HEK293 (cell line): ENCODE results near the gene EPS8.
"Not testable (repeated sequence)": the region's sequence is repeated elsewhere in the genome, so short reads cannot be mapped to it uniquely, and the experiment has no call there.

Experiments
- CTCF ChIA-PET: fragments of 350-600 bp; formaldehyde crosslinking; extraction: SDS; loops from one replicate; lab custom pipeline; 2021; ENCODE audit warnings: antibody characterized with exemption; lab: Yijun Ruan, JAX
- POLR2A ChIA-PET: fragments of 300-600 bp; formaldehyde crosslinking; extraction: SDS; loops from one replicate; lab custom pipeline; 2020; ENCODE audit warnings: antibody characterized with exemption, inconsistent platforms; lab: Yijun Ruan, JAX
- H3K27ac ChIP-seq: fragments of 200-500 bp; sonication (Bioruptor generic); 2 replicates; pipeline ENCODE4 v1.5.1; 2014; ENCODE audit warnings: low read depth, low read length, control low read depth, inconsistent platforms; ENCODE audit errors: extremely low read depth
- H3K36me3 ChIP-seq, 2 experiments: fragments of 200-500 bp in 1 of 2; sonication (Bioruptor generic) in 1 of 2; 1 replicate in 1 of 2; 2 replicates in 1 of 2; pipeline ENCODE4 v1.5.1; 2014 to 2017; ENCODE audit warnings: inconsistent platforms in 2 of 2, low read length in 2 of 2; ENCODE audit not compliant: control insufficient read depth in 2 of 2, insufficient read depth in 1 of 2
- H3K4me1 ChIP-seq: fragments of 200-500 bp; sonication (Bioruptor generic); 2 replicates; pipeline ENCODE4 v1.5.1; 2014; ENCODE audit warnings: mild to moderate bottlenecking, low read length, inconsistent platforms; ENCODE audit not compliant: control insufficient read depth, insufficient read depth
- H3K4me3 ChIP-seq: 2 replicates; pipeline ENCODE4 v1.5.1; 2011; ENCODE audit warnings: low read depth, mild to moderate bottlenecking, control low read depth, low read length, moderate library complexity
- H3K9me3 ChIP-seq: fragments of 200-500 bp; sonication (Bioruptor generic); 2 replicates; pipeline ENCODE4 v1.5.1; 2014; ENCODE audit warnings: low read depth, low read length, inconsistent platforms; ENCODE audit not compliant: control insufficient read depth, insufficient read depth
- GFI1B ChIP-seq: fragments of 450-650 bp; formaldehyde crosslinking; IDR thresholded peaks from 2 replicates; pipeline ENCODE4 v1.5.1; 2016; ENCODE audit warnings: missing biosample characterization, missing genetic modification characterization
- KLF7 ChIP-seq: fragments of 450-650 bp; formaldehyde crosslinking; IDR thresholded peaks from 2 replicates; pipeline ENCODE4 v1.5.1; 2016; ENCODE audit warnings: missing biosample characterization, missing genetic modification characterization, borderline replicate concordance
- SCRT2 ChIP-seq: fragments of 450-650 bp; formaldehyde crosslinking; IDR thresholded peaks from 2 replicates; pipeline ENCODE4 v1.5.1; 2016; ENCODE audit warnings: missing biosample characterization, missing genetic modification characterization
- SETDB1 ChIP-seq: IDR thresholded peaks from one replicate; pipeline ENCODE4 v1.6.1; 2017; ENCODE audit warnings: mild to moderate bottlenecking, low read length, moderate library complexity, mixed read lengths; ENCODE audit not compliant: insufficient read length
- ZBTB1 ChIP-seq: fragments of 450-650 bp; formaldehyde crosslinking; IDR thresholded peaks from 2 replicates; pipeline ENCODE4 v1.5.1; 2016; ENCODE audit warnings: missing biosample characterization, missing genetic modification characterization
- ZBTB48 ChIP-seq: fragments of 450-650 bp; formaldehyde crosslinking; IDR thresholded peaks from 2 replicates; pipeline ENCODE4 v1.5.1; 2016; ENCODE audit warnings: missing biosample characterization, missing genetic modification characterization
- ZBTB8A ChIP-seq: fragments of 450-650 bp; formaldehyde crosslinking; IDR thresholded peaks from 2 replicates; pipeline ENCODE4 v1.5.1; 2016; ENCODE audit warnings: missing biosample characterization, missing genetic modification characterization
- ZEB2 ChIP-seq: fragments of 450-650 bp; formaldehyde crosslinking; IDR thresholded peaks from 2 replicates; pipeline ENCODE4 v1.5.1; 2016; ENCODE audit warnings: missing biosample characterization, missing genetic modification characterization
- ZNF10 ChIP-seq: fragments of 450-650 bp; formaldehyde crosslinking; IDR thresholded peaks from 2 replicates; pipeline ENCODE4 v1.5.1; 2017; ENCODE audit warnings: missing biosample characterization, missing genetic modification characterization
- ZNF138 ChIP-seq: fragments of 450-650 bp; formaldehyde crosslinking; IDR thresholded peaks from 2 replicates; pipeline ENCODE4 v1.5.1; 2016; ENCODE audit warnings: missing biosample characterization, missing genetic modification characterization, borderline replicate concordance
- ZNF19 ChIP-seq: fragments of 450-650 bp; formaldehyde crosslinking; IDR thresholded peaks from 2 replicates; pipeline ENCODE4; 2016; ENCODE audit warnings: missing biosample characterization, missing genetic modification characterization, low read depth
- ZNF335 ChIP-seq: fragments of 450-650 bp; formaldehyde crosslinking; conservative IDR thresholded peaks from 2 replicates; pipeline ENCODE4 v1.5.1; 2016; ENCODE audit warnings: missing biosample characterization, missing genetic modification characterization
- ZNF341 ChIP-seq: fragments of 450-650 bp; formaldehyde crosslinking; IDR thresholded peaks from 2 replicates; pipeline ENCODE4; 2016; ENCODE audit warnings: low read depth, missing biosample characterization, missing genetic modification characterization
- ZNF596 ChIP-seq: fragments of 450-650 bp; IDR thresholded peaks from 2 replicates; pipeline ENCODE4 v1.5.0; 2018; ENCODE audit warnings: missing biosample characterization, mild to moderate bottlenecking, missing genetic modification characterization, moderate library complexity
- ZNF600 ChIP-seq: fragments of 450-650 bp; formaldehyde crosslinking; IDR thresholded peaks from 2 replicates; pipeline ENCODE4 v1.5.1; 2016; ENCODE audit warnings: missing biosample characterization, missing genetic modification characterization
- ZNF747 ChIP-seq: fragments of 450-650 bp; formaldehyde crosslinking; IDR thresholded peaks from 2 replicates; pipeline ENCODE4 v1.5.1; 2016; ENCODE audit warnings: missing biosample characterization, missing genetic modification characterization
- ZNF843 ChIP-seq: fragments of 450-650 bp; formaldehyde crosslinking; IDR thresholded peaks from 2 replicates; pipeline ENCODE4 v1.5.1; 2016; ENCODE audit warnings: missing biosample characterization, missing genetic modification characterization
- TF ChIP-seq, protein P1 (sequence below): fragments of 450-650 bp; formaldehyde crosslinking; IDR thresholded peaks from 2 replicates; pipeline ENCODE4 v1.5.0; 2017; ENCODE audit warnings: missing biosample characterization, missing genetic modification characterization, borderline replicate concordance

Gene EPS8

GRCh38 chr12:15769586-15769985 lies 19.6 kb downstream of the EPS8 start:
- Histone ChIP-seq H3K4me1 (0 out of 2 replicates have a peak, but pooled peaks cover 2% of the 10 kb centered on the region), H3K27ac (no peak overlapping the region)
- CTCF ChIA-PET: interaction anchor here (0.6 kb wide), 1 partner anchor 23 kb away, joined by 3 read pairs; no protein-coding TSS in a partner anchor
- TF ChIP-seq SETDB1: no peak
- TF ChIP-seq KLF7 (tag by site-specific recombination): no peak
- TF ChIP-seq, protein P1, sequence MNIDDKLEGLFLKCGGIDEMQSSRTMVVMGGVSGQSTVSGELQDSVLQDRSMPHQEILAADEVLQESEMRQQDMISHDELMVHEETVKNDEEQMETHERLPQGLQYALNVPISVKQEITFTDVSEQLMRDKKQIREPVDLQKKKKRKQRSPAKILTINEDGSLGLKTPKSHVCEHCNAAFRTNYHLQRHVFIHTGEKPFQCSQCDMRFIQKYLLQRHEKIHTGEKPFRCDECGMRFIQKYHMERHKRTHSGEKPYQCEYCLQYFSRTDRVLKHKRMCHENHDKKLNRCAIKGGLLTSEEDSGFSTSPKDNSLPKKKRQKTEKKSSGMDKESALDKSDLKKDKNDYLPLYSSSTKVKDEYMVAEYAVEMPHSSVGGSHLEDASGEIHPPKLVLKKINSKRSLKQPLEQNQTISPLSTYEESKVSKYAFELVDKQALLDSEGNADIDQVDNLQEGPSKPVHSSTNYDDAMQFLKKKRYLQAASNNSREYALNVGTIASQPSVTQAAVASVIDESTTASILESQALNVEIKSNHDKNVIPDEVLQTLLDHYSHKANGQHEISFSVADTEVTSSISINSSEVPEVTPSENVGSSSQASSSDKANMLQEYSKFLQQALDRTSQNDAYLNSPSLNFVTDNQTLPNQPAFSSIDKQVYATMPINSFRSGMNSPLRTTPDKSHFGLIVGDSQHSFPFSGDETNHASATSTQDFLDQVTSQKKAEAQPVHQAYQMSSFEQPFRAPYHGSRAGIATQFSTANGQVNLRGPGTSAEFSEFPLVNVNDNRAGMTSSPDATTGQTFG (tag by site-specific recombination): no peak
- TF ChIP-seq ZNF10: no peak
- no peak for TF ChIP-seq ZNF596
- no peak for TF ChIP-seq ZBTB1 (tag by site-specific recombination)
- no peak for TF ChIP-seq ZBTB8A (tag by site-specific recombination)
- no peak for TF ChIP-seq ZNF600 (tag by site-specific recombination)
- no peak for TF ChIP-seq ZEB2 (tag by site-specific recombination)
- no peak for TF ChIP-seq ZNF19 (tag by site-specific recombination)
- TF ChIP-seq SCRT2 (tag by site-specific recombination): no peak
- TF ChIP-seq, all 188 proteins: peak for 0
- no peaks in the 10 kb centered on the region for H3K9me3 ChIP-seq
- POLR2A ChIA-PET: no interaction called here
- no peak overlapping the region for H3K4me3 ChIP-seq
- H3K36me3 ChIP-seq: no peaks in the 10 kb centered on the region; a peak in 1 of 3 replicates

GRCh38 chr12:15767301-15767700 lies 21.9 kb downstream of the EPS8 start:
- H3K36me3 ChIP-seq: no peaks in the 10 kb centered on the region; a peak in 1 of 3 replicates
- no peak overlapping the region for H3K4me3 ChIP-seq
- TF ChIP-seq ZNF843 (no peak), ZNF747 (tag by site-specific recombination) (no peak), GFI1B (no peak)
- TF ChIP-seq, all 188 proteins: peak for 0
- ChIA-PET CTCF (no interaction called here), POLR2A (no interaction called here)
- no peaks in the 10 kb centered on the region; the same call in 1 of the 2 replicates for H3K9me3 ChIP-seq
- H3K27ac ChIP-seq: no peak overlapping the region
- 0 out of 2 replicates have a peak, but pooled peaks cover 2% of the 10 kb centered on the region for H3K4me1 ChIP-seq

DNA sequence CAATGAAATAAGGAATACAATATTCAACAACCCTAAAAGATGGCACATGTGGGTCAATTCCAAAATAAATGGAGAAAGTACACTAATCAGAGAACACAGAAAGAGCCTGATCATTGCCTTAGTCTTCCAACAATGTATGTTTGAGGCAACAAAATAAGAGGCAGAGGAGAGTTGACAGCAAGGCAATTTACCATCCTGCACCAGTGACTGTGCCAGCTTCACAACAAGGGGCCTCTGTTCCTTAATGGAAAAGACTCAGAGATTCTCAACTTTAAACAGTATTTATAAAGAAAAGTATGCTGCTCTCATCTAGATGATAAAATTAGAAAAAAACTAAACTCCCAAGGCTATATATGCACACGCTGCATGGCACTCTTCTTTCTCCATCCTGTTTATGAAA lies 25.9 kb downstream of the EPS8 start:
- Histone ChIP-seq H3K4me1 (0 out of 2 replicates have a peak, but pooled peaks cover 2% of the 10 kb centered on the region), H3K9me3 (no peaks in the 10 kb centered on the region; the same call in 1 of the 2 replicates), H3K27ac (no peak overlapping the region), H3K4me3 (no peak overlapping the region), H3K36me3 (no peaks in the 10 kb centered on the region)
- ChIA-PET CTCF (no interaction called here), POLR2A (no interaction called here)
- no peak for TF ChIP-seq ZNF138
- TF ChIP-seq ZNF747 (tag by site-specific recombination): no peak
- TF ChIP-seq ZBTB48 (tag by site-specific recombination): no peak
- no peak for TF ChIP-seq ZNF843
- no peak for TF ChIP-seq ZNF341 (tag by site-specific recombination)
- TF ChIP-seq ZNF335: no peak

DNA sequence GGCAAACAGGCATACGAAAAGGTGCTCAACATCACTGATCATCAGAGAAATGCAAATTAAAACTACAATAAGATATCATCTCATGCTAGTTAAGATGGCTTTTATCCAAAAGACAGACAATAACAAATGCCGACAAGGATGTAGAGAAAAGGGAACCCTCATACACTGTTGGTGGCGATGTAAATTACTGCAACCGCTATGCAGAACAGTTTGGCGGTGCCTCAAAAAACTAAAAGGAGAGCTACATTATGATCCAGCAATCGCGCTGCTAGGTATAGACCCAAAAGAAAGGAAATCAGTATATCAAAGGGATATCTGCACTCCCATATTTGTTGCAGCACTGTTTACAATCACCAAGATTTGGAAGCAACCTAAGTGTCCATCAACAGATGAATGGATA lies 27.0 kb downstream of the EPS8 start:
- POLR2A ChIA-PET, H3K36me3 ChIP-seq, H3K4me3 ChIP-seq, H3K4me1 ChIP-seq, H3K27ac ChIP-seq, H3K9me3 ChIP-seq: not testable (repeated sequence)
- CTCF ChIA-PET: interaction anchor here (0.6 kb wide), 1 partner anchor 10 kb away, joined by 3 read pairs; no protein-coding TSS in a partner anchor
